Endodermal cell (in vitro differentiated cells): ENCODE data around the gene KATNB1. TPM values are rescaled to one million over a fixed set of nuclear protein-coding genes. Genes with fewer than 3 reads are reported as not detected.

Experiments used
- DNase-seq: peaks from one replicate; pipeline ENCODE4 v3.0.0-alpha.2; 2017
- H3K27ac ChIP-seq: 2 replicates; pipeline ENCODE4 v1.5.1; 2013; ENCODE audit warnings: mild to moderate bottlenecking, low read depth, low read length, moderate library complexity
- H3K27me3 ChIP-seq: 2 replicates; pipeline ENCODE4 v1.6.1; 2013; ENCODE audit warnings: mild to moderate bottlenecking, low read length, moderate library complexity; ENCODE audit not compliant: insufficient read depth, control insufficient read depth, poor library complexity, severe bottlenecking
- H3K36me3 ChIP-seq: 2 replicates; pipeline ENCODE4 v1.7.0; 2013; ENCODE audit warnings: mild to moderate bottlenecking, low read length, moderate library complexity; ENCODE audit not compliant: control insufficient read depth, insufficient read depth
- H3K4me1 ChIP-seq: one replicate; pipeline ENCODE4 v1.7.0; 2013; ENCODE audit warnings: low read length; ENCODE audit not compliant: control insufficient read depth, insufficient read depth
- H3K4me3 ChIP-seq: 2 replicates; pipeline ENCODE4 v1.5.1; 2013; ENCODE audit warnings: mild to moderate bottlenecking, low read length, moderate library complexity
- H3K9ac ChIP-seq: 2 replicates; pipeline ENCODE4 v1.6.1; 2013; ENCODE audit warnings: mild to moderate bottlenecking, low read length, moderate library complexity; ENCODE audit not compliant: poor library complexity, severe bottlenecking; ENCODE audit errors: extremely low read depth
- H3K9me3 ChIP-seq: 2 replicates; pipeline ENCODE4 v1.6.1; 2013; ENCODE audit warnings: mild to moderate bottlenecking, low read length, moderate library complexity; ENCODE audit not compliant: control insufficient read depth
- H3K27ac Mint-ChIP-seq: 2 replicates; pipeline ENCODE4 v1.8.0; 2020; ENCODE audit warnings: mixed read lengths
- H3K27me3 Mint-ChIP-seq: 2 replicates; pipeline ENCODE4 v1.8.0; 2021; ENCODE audit warnings: mild to moderate bottlenecking, mixed read lengths; ENCODE audit not compliant: insufficient read depth
- H3K36me3 Mint-ChIP-seq: 2 replicates; pipeline ENCODE4 v1.8.0; 2020; ENCODE audit warnings: low read depth, mixed read lengths
- H3K4me1 Mint-ChIP-seq: 2 replicates; pipeline ENCODE4 v1.8.0; 2020; ENCODE audit warnings: mixed read lengths
- H3K4me3 Mint-ChIP-seq: 2 replicates; pipeline ENCODE4 v1.8.0; 2020; ENCODE audit warnings: mild to moderate bottlenecking, moderate library complexity, mixed read lengths
- H3K9me3 Mint-ChIP-seq: 2 replicates; pipeline ENCODE4 v1.8.0; 2020; ENCODE audit warnings: mild to moderate bottlenecking, mixed read lengths
- CTCF ChIP-seq: fragments of 200-600 bp; sonication (generic); conservative IDR thresholded peaks from 2 replicates; pipeline ENCODE4 v1.5.0; 2021; ENCODE audit warnings: antibody characterized with exemption, mild to moderate bottlenecking
- WGBS, 2 experiments: methylation state at CpG; one replicate each; pipeline versions ENCODE4 v1.1.5 to v1.1.7; 2013; ENCODE audit warnings: missing lambda C conversion rate in 2 of 2, mixed read lengths in 1 of 2; ENCODE audit not compliant: insufficient coverage in 1 of 2, insufficient read length in 1 of 2; 5-methylcytosine and 5-hydroxymethylcytosine counted together
- total RNA-seq, 2 donors: library from RNA; stranded (reverse); fragmentation: NEBNext Ultra II Directional in 1 of 2; extraction: Animal tissue kit (Norgen Biotek cat#: 25700) in 1 of 2; gene quantifications; 2 replicates in 1 of 2; 3 replicates in 1 of 2; pipeline ENCODE4 v1.2.1, GENCODE V29; 2021

KATNB1 gene
- total RNA-seq, 2 donors from 2014 or later, result 26.1 to 32.4 TPM

GRCh38 chr16:57688487-57688986 lies 47.0 kb upstream of the KATNB1 start:
- Mint-ChIP-seq H3K27me3 (peaks cover 1% of the 10 kb centered on the region), H3K4me3 (no peak overlapping the region), H3K36me3 (no peaks in the 10 kb centered on the region), H3K27ac (no peak overlapping the region), H3K9me3 (no peaks in the 10 kb centered on the region), H3K4me1 (peaks cover 9% of the 10 kb centered on the region)
- Histone ChIP-seq H3K9ac (no peak overlapping the region), H3K36me3 (no peaks in the 10 kb centered on the region), H3K9me3 (no peaks in the 10 kb centered on the region), H3K4me3 (no peak overlapping the region), H3K27ac (no peak overlapping the region), H3K27me3 (no peaks in the 10 kb centered on the region), H3K4me1 (no peaks in the 10 kb centered on the region)
- no peak for TF ChIP-seq CTCF
- no peak for DNase-seq
- WGBS, 2 experiments, result 82% methylated on average over 4 of the region's 4 CpGs; no CpG with 5 or more reads in 1 of the 2 experiments

DNA sequence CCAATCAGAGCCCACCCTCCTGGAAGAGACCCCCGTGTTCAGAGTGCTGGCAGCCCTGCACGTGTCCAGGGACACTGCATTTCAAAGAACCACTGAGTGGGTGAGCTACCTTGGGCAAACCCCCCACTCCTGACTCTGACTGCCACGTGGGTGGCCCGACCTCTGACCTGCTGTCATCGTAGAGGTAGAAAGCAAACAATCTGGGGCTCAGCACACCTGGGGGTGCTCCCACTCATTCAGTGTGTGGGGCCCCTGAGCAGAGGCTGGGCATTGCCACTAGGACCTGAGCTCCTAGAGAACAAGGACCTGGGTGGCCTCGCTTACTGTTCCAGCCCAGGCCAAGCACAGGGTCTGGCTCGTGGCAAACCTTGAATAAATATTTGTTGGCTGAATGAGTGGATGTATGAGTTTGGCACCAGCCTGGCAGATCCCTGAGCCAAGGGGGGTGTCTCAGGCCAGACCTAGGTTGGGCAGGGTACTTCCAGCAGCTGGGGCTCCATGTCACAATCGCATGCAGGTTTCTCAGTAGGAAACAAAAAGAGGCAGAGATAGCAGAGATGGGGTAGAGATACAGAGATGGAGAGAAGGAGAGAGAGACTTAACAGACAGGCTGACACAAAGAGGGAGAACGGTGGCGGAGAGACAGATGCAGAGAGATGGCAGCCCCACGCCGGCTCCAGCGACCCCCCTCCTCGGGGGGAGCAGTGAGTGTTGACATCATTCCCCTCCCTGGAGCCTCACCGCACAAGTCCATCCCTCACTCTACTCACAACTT lies 46.4 kb upstream of the KATNB1 start:
- Histone ChIP-seq H3K9ac (no peak overlapping the region), H3K36me3 (no peaks in the 10 kb centered on the region), H3K4me3 (no peak overlapping the region), H3K4me1 (no peaks in the 10 kb centered on the region), H3K9me3 (no peaks in the 10 kb centered on the region), H3K27me3 (no peaks in the 10 kb centered on the region), H3K27ac (no peak overlapping the region)
- Mint-ChIP-seq H3K4me3 (no peak overlapping the region), H3K9me3 (no peaks in the 10 kb centered on the region), H3K36me3 (no peaks in the 10 kb centered on the region), H3K27me3 (peaks cover 1% of the 10 kb centered on the region), H3K27ac (no peak overlapping the region), H3K4me1 (peaks cover 9% of the 10 kb centered on the region)
- WGBS, 2 experiments, result 63 to 83% methylated on average over 8 to 15 of the region's 15 CpGs
- DNase-seq, result no peak
- TF ChIP-seq CTCF, result no peak

DNA sequence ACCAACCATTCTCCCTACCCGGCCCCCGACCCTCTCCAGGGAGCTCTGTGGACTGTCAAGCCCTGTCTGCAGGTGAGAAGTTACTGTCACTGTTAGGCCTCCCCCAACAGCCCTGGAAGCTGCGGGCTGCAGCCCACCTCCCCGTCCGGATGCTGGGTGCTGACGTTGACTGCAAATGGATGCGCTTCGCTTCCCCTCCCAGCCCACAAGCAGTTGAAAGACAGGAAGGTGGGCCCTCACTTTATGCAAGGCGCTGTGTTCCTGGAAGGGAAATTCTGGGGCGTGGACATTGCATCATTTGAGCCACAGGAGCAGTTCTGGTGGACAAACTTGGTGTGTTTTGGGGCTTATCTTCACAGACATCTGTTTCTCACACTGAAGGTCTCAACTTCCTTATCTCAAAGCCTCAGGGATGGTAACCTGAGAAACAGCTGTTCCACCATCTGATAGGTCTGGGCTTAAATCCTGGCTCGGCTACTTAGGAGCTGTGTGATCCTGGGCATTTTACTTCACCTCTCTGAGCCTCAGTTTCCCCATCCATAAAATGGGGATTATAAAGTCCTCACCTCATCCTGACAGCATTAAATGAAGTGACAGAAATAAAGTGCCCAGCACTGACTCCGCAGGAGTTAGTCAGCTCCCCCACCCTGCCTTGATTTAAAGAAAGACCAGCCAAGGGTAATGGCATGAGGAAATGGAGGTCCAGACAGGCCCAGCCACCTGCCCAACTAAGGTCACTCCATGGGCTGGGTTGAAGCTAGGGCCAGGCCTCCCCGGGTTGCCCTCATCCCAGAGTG lies 45.6 kb upstream of the KATNB1 start:
- Histone ChIP-seq H3K27me3 (no peaks in the 10 kb centered on the region), H3K4me3 (no peak overlapping the region), H3K9ac (no peak overlapping the region), H3K9me3 (no peaks in the 10 kb centered on the region), H3K4me1 (no peaks in the 10 kb centered on the region), H3K36me3 (no peaks in the 10 kb centered on the region), H3K27ac (no peak overlapping the region)
- H3K4me1 Mint-ChIP-seq, result peaks cover 12% of the 10 kb centered on the region
- H3K27me3 Mint-ChIP-seq, result peaks cover 1% of the 10 kb centered on the region
- DNase-seq, result no peak
- H3K36me3 Mint-ChIP-seq, result no peaks in the 10 kb centered on the region
- 87 to 94% methylated on average over 5 to 13 of the region's 13 CpGs for WGBS, 2 experiments
- no peak for TF ChIP-seq CTCF
- H3K4me3 Mint-ChIP-seq, result no peak overlapping the region
- no peaks in the 10 kb centered on the region for H3K9me3 Mint-ChIP-seq
- H3K27ac Mint-ChIP-seq, result no peak overlapping the region
